D341Med (cell line): ENCODE data around the gene MGAT3.
A peak's percentile ranks its signal among the peaks of the same experiment; 100 is the strongest.

Experiments
- DNase-seq: peaks from one replicate; pipeline ENCODE4 v3.0.0; 2012; ENCODE audit warnings: low spot score

The MGAT3 gene

GRCh38 chr22:39530116-39530515, 73.3 kb downstream of the MGAT3 start:
- DNase-seq: no peak

DNA sequence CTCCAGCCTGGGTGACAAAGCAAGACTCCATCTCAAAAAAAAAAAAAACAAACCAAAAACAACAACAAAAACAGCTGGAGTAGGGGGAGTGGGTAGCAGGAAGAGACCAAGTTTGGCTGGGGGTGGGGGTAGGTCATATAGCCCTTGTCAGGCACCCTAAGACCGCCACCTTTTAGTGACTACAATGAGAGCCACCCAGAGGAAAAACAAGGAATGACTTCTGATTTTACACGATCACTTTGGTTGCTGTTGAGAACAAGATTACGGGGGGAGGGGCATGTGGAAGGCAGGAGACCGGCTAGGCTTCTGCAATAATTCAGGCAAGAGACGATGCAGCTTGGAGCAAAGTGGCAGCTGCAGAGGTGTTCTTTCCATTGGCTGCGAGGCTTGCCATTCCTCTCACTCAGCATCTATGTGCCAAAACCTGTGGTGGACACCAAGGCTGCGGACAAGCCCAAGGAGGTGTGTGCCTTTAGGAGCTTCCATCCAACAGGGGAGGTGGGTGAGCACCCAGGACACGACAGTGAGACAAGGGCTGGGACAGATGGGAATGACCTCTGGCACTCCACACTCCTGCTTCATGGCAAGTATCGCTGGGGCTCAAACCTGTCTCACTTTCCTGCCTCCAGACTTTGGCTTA, 74.0 kb downstream of the MGAT3 start:
- DNase-seq: no peak

DNA sequence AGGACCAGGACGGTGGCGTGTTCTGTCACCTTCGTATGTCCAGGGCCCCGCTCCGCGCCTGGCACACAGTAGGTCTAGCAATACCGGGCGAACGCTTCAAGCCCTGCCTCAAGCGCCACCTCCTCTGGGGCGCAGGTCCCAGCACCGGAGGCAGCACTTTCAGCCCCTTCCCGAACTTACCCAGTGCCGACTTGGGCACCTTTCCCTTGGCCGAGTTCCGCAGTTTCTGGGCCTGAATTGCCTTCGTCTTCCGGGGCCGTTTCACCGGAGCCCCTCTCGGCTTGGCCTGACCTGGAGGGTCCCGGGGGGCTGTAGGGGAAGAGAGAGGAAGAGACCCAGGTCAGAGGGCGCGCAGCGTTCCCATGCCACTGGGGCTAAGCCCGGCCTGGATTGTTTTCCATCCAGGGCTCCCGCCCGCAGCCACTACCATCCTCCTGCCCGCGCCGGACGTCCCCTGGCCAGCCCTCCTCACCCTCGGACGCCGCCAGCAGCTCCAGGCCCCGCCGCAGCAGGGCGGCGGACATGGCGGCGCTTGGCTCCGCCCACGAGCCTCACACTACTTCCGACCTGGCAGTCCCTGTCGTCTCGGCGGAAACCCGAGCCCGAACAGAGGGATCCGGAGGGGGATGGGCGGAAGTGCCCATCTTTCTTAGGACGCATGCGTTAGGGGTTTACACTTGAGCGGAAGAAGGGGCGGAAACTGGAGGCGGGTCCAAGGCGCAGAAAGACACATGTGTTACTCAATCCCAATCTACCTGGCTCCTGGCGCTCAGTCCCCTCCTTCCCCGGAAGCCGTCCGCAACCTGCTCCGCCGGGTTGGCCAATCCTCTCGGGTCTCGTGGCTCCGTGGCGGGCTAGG, 75.6 kb downstream of the MGAT3 start, which contains the start of gene RPS19BP1:
Gene RPS19BP1 (minus strand): TSS at position 534 of the 859 bp plus-strand sequence. CDS start 10 bp downstream, at position 524.
- peak; percentile 92 for DNase-seq

DNA sequence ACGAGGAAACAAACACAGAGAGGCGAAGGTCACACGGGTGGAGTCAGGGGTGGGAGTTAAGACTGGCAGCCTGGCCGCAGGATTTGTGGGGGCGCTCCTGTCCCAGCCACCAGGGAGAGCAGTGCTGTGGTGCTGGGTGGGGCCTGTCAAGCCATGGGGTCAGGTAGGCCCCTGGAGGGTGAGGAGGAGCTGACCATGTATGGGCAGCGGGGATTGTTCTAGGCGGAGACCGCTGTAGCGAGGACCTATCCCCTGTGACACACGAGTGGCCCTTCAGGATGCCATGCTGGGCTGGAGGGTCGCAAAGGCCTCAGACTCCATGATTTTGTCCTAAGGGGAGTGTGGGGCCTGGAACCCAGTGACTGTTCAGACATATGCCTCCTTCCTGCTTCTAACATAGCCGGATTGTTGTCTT, 77.3 kb downstream of the MGAT3 start:
- DNase-seq: no peak

- peak; percentile 91 for DNase-seq
Measured at GRCh38 chr22:39534591-39535356, 78.0 kb downstream of the MGAT3 start.

DNA sequence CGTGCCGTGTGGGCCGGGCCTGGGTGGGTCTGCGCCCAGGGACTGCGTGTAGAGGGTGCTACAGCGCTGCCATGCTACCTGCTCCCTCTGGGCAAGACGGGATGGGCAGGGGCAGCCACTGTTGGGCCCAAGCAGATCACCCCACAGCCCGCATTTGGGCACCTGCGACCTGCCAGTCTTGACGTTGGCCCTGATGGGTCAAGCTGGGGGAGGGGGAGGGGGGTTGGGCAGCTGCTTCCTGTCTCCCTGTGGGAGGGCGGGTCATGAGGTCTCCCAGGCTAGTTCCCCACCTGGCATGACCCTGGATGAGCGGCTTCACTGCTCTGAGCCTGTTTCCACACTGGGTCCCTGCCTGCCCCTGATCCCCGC, 78.5 kb downstream of the MGAT3 start:
- DNase-seq: no peak

DNA sequence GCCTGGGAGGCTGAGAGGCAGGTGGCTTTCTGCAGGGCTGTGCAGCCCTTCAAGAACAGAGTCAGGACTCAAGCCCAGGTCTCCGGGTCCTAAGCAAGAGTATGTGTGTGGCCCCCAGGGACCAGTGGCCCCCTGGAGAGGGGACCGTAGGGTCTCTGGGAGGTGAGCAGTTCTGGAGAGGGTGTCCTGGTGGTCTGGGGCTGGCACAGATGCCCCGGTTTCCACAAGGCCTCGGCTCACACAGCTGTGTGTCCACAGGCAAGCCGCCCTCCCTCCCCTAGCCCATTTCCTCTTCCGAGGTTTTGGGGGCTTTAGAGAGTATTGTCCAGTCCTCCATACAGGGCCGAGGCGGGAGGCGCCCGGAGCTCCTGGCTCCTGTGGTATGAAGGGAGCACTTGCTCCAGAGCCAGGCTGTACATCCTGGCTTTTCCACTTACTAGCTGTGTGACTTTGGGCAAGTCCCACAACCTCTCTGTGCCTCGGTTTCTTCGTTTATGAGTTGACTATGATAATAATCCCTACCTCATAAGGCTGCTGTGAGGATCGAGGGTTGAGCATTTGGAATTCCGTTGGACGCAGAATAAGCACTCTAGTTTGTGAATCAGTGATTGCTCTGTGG, 79.1 kb downstream of the MGAT3 start:
- no peak for DNase-seq

GRCh38 chr22:39536711-39537110, 79.9 kb downstream of the MGAT3 start:
- DNase-seq: no peak

- DNase-seq: no peak
Measured at GRCh38 chr22:39537975-39538374, 81.2 kb downstream of the MGAT3 start.
